COLO668 (cell line): ENCODE results near the gene ZCCHC4.

ENCODE experiments used
- DNase-seq: peaks from one replicate; lab custom pipeline; 2025; ENCODE audit not compliant: unreplicated experiment; lab: John Stamatoyannopoulos, UW

Gene ZCCHC4

DNA sequence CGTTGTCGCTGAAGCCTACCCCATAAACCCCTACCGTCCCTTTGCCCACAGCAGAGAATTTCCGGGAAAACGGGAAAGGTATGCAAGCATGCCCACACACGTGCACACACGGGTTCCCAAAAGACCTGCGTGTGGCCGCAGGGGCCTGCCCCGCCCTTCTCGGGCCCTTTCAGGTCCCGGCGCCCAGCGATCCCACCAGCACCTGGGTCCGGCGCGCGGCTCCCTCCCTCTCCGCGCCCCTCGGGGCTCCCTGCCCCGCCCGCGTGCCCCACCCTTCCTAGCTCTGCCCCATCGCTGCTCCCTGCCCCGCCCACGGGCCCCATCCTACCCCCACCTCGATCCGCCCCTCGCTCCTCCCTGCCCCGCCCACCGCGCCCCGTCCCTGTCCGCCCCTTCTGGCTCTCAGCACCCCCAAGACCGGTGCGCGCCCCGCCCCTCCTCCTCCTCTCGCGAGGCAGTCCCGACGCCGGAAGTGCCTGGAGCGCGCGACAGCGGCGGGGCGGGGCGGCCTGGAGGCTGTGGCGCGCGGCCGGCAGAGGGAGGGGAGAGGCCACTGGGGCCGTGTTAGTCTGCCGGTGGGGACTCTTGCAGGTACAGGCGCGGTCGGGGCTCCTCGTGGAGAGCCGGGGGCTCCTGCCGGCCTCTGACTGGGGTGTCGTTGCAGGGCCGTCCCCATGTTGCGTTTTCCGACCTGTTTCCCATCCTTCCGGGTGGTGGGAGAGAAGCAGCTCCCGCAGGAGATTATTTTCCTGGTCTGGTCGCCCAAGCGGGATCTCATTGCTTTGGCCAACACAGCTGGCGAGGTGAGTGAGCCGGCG, 64.4 kb downstream of the ZCCHC4 start, which contains the start of gene ANAPC4:
TSS of gene ANAPC4 (plus strand) at position 510 of the 818 bp plus-strand sequence. CDS start at position 675, 165 bp downstream.
- DNase-seq = peak; percentile 97

DNA sequence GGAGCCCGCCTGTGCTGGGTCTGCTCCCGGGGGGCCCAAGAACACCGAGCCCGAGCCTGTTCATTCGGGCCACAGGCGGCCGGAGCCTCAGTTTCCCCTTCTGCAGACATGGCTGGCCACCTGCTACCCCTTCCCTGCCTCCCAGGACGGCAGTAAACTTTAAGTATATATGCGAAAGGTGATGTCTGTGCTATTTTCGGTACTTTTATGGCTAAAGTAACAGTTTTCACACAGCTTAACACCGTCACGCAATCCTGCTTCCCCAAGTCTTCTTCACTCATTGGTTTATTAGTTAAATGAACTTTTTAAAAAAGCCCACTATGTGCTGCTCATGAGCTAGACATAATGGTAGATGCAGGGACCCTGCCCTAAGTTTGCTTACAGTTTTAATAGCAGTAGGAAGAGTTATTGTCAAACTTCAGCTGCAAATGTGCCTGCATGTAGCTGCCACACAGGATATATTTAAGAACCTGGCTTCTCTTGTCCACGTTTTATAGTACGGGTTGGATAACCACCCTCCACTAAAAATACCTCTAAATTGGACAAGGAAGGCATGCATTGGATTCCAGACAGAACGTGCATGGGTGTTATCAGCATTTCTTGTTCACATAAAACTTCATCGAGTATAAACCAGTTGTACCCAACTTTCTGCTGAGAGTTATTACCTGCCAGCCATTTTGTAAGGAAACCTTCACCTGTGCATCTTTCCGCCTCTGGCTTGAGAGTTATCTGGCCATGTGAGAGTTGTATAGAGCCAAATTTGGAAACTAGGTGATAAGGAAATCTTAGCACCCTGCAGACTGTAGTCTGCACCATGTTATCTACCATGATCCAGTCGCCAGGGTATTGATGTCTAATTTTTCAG, 65.2 kb downstream of the ZCCHC4 start:
- no peak for DNase-seq

DNA sequence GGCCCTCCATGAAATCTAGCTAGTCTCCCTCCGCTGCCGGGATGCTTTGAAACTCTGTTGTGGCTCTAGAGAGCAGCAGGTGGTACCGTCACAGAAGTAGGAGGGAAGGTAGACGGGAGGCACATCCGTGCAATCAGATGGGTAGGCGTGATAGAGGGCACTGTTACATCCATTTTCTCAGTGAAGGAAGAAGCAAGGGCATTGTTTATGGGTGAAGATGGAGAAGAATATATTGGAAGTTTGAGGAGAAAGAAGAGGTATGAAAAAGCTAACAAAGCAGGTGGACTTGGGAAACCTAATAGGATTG, 65.8 kb downstream of the ZCCHC4 start:
- DNase-seq = no peak

DNA sequence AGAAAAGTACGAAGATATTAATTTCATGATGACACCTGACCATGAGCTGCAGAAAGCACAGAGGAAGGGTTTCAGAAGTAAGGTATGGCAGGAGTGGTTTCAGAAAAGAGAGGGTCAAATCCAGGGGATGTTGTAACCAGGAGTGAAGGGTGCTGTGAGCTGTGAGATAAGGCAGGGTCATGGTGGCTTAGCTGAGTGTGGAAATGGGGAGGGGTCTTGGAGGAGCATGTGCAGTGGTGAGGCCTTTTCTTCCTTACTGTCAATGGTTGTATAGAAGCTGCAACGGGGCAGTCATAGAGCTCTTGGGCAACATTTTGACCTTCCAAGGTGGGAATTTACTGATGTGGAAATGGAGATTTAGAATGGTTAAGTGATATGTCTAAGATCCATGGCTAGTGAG, 67.0 kb downstream of the ZCCHC4 start:
- no peak for DNase-seq

DNA sequence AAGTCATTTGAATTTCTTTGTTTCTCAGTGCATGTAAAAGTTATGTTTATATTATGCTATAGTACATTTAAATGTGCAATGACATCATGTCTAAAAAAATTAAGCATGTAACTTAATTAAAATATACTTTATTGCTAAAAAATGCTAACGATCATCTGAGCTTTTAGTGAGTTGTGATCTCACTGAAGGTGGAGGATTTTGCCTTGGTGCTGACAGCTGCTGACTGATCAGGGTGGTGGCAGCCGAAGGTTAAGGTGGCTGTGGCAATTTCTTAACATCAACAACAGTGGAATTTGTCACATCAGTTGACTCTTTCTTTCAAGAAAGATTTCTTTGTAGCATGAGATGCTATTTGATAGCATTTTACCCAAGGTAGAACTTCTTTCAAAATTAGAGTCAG, 71.1 kb downstream of the ZCCHC4 start:
- no peak for DNase-seq

DNA sequence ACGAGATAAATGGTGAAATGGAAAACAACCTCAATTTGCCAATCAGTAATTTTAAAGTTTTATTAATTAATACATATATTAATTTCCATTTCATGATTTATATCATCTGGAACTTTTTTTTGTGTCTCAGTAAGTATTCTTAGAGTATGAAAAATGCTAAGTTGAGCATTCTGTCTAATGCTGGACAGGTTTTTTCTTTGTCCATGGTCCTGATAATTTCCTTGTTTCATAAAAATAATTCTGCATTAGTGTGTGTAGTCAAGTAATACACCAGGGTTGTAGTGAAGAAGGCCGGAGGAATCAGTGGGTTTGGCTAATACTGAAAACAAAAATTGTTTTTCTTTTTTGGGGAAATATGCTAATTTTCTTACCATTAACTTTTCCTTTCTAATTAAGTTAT, 74.4 kb downstream of the ZCCHC4 start:
- no peak for DNase-seq

DNA sequence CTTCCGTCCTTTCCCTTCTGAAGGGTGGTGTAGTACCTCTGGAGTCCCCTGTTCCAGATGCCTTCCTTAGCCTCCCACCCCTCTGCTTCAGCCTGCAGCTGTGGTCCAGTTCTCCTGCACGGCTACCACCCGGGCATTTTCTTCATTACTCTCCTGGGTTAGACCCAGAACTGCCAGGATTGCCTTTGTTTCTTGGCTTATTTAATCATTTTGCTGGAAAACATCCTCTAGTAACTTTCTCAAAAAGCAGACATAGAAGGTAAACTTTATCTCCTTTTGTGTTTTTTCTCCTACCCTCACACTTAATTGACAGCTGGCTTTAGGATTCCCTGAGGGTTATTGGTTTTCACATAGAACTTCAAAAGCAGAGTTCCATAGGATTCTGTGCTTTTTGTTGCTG, 84.7 kb downstream of the ZCCHC4 start:
- no peak for DNase-seq

DNA sequence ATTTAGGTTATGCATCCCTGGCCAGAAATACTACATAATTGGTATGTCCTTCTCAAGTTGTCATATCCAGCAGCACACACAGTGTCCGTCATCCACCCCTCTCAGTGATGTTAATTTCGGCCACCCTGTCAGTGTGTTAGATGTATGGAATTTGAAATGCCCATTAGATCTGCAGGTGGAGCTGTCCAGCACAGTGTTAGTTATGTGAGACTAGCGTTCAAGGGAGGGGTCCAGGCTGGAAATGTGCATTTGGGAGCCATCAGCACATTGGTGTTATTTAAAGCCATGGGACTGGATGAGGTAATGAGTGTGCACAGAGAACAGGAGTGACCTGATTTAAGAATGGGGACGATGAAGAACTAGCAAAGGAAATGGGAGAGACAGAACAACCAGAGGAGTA, 86.9 kb downstream of the ZCCHC4 start:
- DNase-seq = no peak

DNA sequence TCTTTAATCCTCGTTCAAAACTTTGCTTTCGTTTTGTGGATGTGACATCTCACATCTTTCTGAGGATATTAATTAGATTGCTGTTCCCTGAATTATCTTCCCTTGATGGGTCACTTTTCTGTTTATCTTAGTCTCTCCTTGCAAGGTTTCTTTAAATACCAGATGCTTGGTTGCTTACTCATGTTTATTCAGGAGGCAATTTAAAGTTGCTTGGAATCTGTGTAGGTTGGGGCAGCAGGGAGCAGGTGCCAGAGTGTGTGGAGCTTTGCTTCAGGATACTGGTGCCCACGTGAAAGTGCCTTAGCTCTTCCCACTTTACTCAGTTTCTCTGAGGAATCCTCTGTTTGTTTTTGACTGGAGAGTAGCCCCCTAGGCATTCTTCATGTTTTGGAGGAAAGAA, 88.5 kb downstream of the ZCCHC4 start:
- no peak for DNase-seq

DNA sequence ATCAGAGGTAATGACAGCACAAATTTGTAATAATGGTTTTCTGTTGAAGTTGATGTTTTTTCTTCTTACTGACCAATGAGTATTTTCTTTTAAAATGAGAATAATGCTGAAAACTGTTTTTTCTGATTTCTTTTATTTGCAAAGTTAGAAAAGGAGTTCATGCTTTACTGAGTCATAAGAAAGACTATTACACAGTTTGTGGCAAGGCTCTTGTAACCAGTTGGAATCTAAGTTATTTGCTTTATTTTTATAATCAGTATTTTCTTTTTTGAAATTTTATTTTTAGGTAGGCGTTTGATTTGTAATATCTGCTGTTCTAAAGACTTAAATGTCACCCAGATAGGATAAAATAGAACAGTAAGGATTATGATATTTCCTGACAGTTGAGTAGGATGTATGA, 89.9 kb downstream of the ZCCHC4 start:
- DNase-seq = no peak

DNA sequence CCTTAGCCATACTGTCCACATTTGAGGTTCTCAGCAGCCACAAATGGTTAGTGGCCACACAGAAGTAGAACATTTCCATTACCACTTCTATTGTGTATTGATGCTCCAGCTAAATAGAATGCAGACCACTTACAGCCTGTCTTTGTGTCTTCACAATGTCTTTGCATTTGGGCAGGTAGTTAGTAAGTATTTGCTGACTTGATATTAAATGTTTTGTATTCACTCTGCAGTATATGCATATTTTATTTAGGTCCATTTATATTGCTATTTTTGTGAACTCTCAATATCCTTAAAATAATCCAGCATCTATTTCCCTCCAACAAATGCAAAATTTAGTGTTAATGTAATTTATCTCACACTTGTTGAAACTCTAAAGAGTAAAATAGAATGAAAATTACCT, 91.1 kb downstream of the ZCCHC4 start:
- no peak for DNase-seq

DNA sequence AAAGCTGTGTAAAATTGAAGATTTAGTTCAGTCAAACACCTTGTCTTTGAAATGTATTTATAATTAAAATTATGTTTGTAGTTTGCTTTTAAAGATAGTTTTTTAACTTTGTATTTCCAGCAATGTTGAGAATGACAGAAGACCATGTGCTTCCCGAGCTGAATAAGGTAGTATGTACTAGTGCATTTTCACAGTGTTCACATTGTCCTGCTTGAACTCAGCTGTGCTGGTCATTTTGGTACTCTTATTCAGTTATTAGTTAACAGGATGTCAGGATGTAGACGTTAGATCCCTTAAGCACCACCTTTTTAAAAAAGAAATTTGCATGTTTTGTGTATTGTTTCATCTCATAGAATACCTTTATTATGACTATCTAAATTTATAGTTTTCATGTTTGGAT, 92.9 kb downstream of the ZCCHC4 start:
- no peak for DNase-seq

DNA sequence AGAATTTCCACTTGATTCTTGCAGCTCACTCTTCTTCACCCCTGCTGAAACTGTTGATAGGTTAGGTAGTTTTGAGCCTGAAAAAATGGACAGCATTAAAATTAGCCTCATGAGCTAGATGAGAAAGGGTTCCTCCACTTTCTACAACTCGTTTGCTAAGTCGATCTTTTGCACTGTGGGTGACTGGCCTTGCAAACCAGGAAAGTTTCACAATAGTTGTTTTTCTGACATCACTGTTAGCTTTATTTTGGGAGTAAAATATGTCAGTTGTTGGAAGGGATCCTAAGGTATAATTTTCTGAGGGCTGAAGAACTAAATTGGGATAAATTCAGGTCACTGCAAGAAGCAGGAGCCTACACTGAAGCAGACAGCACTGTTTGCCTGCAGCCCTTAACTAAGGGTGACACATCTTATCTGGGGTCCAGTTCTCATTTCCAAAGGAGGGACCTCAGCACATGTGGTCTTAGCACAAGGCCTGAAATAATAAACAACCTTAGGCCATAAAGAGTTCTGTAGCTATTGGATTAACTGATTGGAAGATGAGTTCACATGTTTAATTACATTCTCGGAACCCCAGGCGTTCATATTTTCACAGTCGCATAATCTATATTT, 93.6 kb downstream of the ZCCHC4 start:
- no peak for DNase-seq

DNA sequence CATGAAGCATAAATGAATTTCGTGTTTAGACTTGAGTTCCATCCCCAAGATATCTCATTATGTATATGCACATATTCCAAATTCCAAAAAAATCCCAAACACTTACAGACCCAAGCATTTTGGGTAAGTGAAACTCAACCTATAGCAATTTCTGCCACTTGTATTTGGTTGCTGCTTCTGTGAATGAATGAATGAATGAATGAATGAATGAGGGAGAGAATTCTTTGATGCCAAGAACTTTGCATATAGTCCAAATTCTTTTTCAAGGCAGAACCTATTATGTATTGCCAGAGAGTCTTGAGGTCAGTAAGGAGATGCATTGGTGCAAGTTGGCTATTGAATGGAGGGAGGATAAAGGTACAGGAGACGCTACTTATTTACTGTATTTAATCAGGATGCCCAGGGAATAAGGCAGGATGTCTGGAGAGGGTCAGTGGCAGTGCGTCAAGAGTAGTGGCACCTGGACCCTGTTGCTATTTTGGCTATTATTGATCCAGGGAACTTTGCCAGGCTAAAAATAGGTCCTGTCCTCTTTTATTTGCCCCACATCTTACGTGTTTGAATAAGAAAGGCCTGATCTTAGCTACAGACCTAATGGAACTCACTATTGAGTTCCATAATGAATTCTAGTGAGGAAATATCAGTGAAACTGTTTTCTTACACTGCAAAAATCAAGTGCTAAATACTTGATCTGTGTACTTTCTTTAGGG, 98.4 kb downstream of the ZCCHC4 start:
- DNase-seq = no peak

DNA sequence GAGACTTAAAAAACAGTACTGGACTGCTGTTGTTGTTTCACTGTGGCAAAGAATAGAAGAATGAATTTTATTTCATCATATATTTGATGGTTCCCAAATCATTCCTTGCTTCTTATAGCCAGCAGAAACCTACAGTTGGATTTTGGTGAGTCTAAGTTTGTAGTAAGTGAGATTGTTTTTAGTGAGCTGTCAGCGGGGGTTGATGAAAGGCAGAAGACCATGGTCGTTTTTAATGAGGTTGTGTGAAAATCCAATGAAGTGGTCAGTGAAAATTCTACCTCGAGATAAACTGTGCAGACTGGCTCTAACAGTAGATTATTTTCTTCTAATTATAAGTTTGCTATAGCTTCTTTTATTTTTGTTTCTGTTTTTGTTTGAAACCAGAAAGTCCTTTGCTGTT, 100.7 kb downstream of the ZCCHC4 start:
- DNase-seq = no peak

DNA sequence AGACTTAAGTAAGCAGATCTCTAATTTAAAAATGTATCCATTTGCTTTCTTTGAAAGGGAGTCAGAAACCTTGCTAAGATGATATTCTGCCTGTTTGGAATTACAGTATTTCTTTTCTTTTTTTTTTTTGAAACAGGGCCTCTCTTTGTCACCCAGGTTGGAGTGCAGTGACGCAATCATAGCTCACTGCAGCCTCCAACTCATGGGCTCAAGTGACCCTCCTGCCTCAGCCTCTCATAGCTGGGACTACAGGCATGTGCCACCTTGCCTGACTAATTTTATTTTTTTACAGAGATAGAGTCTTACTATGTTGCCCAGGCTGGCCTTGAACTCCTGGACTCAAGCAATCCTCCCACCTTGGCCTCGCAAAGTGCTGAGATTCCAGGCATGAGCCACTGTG, 104.4 kb downstream of the ZCCHC4 start:
- DNase-seq = no peak
